Stomach (tissue), 4 donors: ENCODE data around the gene ODF2.

Experiments used
- CTCF ChIP-seq, 7 experiments: fragments of 450-650 bp in 4 of 7; fragments of 200-600 bp in 3 of 7; sonication (generic) in 3 of 7; IDR thresholded peaks; one replicate each; pipeline ENCODE4 v1.5.1; 2016 to 2019; ENCODE audit warnings: antibody characterized with exemption in 7 of 7, control low read depth in 2 of 7, mild to moderate bottlenecking in 1 of 7
- EP300 ChIP-seq: sonication (generic); formaldehyde crosslinking; IDR thresholded peaks from one replicate; pipeline ENCODE4 v1.6.1; 2017; ENCODE audit warnings: antibody characterized with exemption
- POLR2A ChIP-seq, 4 donors: fragments of 450-650 bp; IDR thresholded peaks; one replicate each; pipeline ENCODE4 v1.6.1; 2016; ENCODE audit warnings: antibody characterized with exemption in 4 of 4, control low read depth in 2 of 4, mild to moderate bottlenecking in 1 of 4, moderate library complexity in 1 of 4
- POLR2AphosphoS5 ChIP-seq, 3 donors: sonication (generic); formaldehyde crosslinking; IDR thresholded peaks; one replicate each; pipeline ENCODE4 v1.6.1; 2016; ENCODE audit warnings: antibody characterized with exemption in 3 of 3

- no peak for TF ChIP-seq POLR2A (IDR thresholded peaks at IDR 0.05)
- no peak for TF ChIP-seq CTCF (IDR thresholded peaks at IDR 0.05)
- TF ChIP-seq POLR2AphosphoS5 (IDR thresholded peaks at IDR 0.05): no peak
- no peak for TF ChIP-seq EP300
Observed at GRCh38 chr9:128495296-128495695, 39.5 kb downstream of the ODF2 start.
